Superior temporal gyrus (tissue), 1 donor: Measurements from ENCODE around the gene CTSZ.

ENCODE experiments used
- DNase-seq: peaks from one replicate; pipeline ENCODE4 v3.0.0-alpha.2; 2016; ENCODE audit errors: extremely low spot score

CTSZ gene

GRCh38 chr20:59031564-59032022 lies 24.5 kb upstream of the CTSZ start:
- no peak for DNase-seq

GRCh38 chr20:59030911-59031563 lies 24.0 kb upstream of the CTSZ start:
- DNase-seq: no peak

GRCh38 chr20:59028812-59029211 lies 21.8 kb upstream of the CTSZ start:
- DNase-seq: no peak

GRCh38 chr20:59027741-59028320 lies 20.8 kb upstream of the CTSZ start:
- no peak for DNase-seq

- DNase-seq: no peak
Measured at GRCh38 chr20:59026904-59027740, 20.1 kb upstream of the CTSZ start.

- no peak for DNase-seq
Measured at GRCh38 chr20:59025511-59025910, 18.5 kb upstream of the CTSZ start.

- DNase-seq: no peak
Measured at GRCh38 chr20:59025086-59025485, 18.0 kb upstream of the CTSZ start.

GRCh38 chr20:59024111-59024530 lies 17.1 kb upstream of the CTSZ start:
- DNase-seq: no peak

GRCh38 chr20:59023616-59024015 lies 16.6 kb upstream of the CTSZ start:
- no peak for DNase-seq

GRCh38 chr20:59022754-59023153 lies 15.7 kb upstream of the CTSZ start:
- DNase-seq: no peak

GRCh38 chr20:59020938-59021551 lies 14.0 kb upstream of the CTSZ start:
- DNase-seq: no peak

- no peak for DNase-seq
Measured at GRCh38 chr20:59019217-59019616, 12.2 kb upstream of the CTSZ start, which contains the start of gene TUBB1. Gene TUBB1, plus strand, starts transcription at chr20:59019429. Its CDS starts 94 bp downstream, at chr20:59019523.

GRCh38 chr20:59018817-59019216 lies 11.8 kb upstream of the CTSZ start:
- DNase-seq: no peak

- no peak for DNase-seq
Measured at GRCh38 chr20:59017493-59018231, 10.6 kb upstream of the CTSZ start.

GRCh38 chr20:59016795-59017492 lies 9.9 kb upstream of the CTSZ start:
- no peak for DNase-seq

GRCh38 chr20:59015812-59016711 lies 9.0 kb upstream of the CTSZ start:
- DNase-seq: no peak

GRCh38 chr20:59015411-59015810 lies 8.4 kb upstream of the CTSZ start:
- no peak for DNase-seq

GRCh38 chr20:59014680-59015389 lies 7.8 kb upstream of the CTSZ start:
- no peak for DNase-seq

GRCh38 chr20:59013959-59014608 lies 7.0 kb upstream of the CTSZ start:
- no peak for DNase-seq
